HS-27A (cell line): ENCODE data around the gene CD99L2.
"Not testable (repeated sequence)": the region's sequence is repeated elsewhere in the genome, so short reads cannot be mapped to it uniquely, and the experiment has no call there.

Experiments
- DNase-seq: peaks from one replicate; pipeline ENCODE4 v3.0.0-alpha.2; 2012; ENCODE audit warnings: low read depth, missing footprints

The CD99L2 gene

GRCh38 chrX:150854856-150855255 is 43.6 kb downstream of the CD99L2 start:
- DNase-seq, result no peak

GRCh38 chrX:150849996-150850720 is 48.3 kb downstream of the CD99L2 start:
- DNase-seq, result no peak

GRCh38 chrX:150849486-150849885 is 49.0 kb downstream of the CD99L2 start:
- DNase-seq, result no peak

- DNase-seq, result no peak
Observed at GRCh38 chrX:150848914-150849365, 49.5 kb downstream of the CD99L2 start.

- DNase-seq, result no peak
Observed at GRCh38 chrX:150847088-150847487, 51.4 kb downstream of the CD99L2 start.

- no peak for DNase-seq
Observed at GRCh38 chrX:150846130-150846529, 52.3 kb downstream of the CD99L2 start.

- no peak for DNase-seq
Observed at GRCh38 chrX:150845091-150845490, 53.4 kb downstream of the CD99L2 start.

GRCh38 chrX:150844016-150844415 is 54.5 kb downstream of the CD99L2 start:
- DNase-seq, result no peak

GRCh38 chrX:150842198-150842685 is 56.2 kb downstream of the CD99L2 start:
- no peak for DNase-seq

GRCh38 chrX:150841456-150842197 is 56.8 kb downstream of the CD99L2 start:
- no peak for DNase-seq

- no peak for DNase-seq
Observed at GRCh38 chrX:150837845-150838244, 60.6 kb downstream of the CD99L2 start.

- no peak for DNase-seq
Observed at GRCh38 chrX:150834695-150835094, 63.8 kb downstream of the CD99L2 start.

GRCh38 chrX:150833454-150834056 is 64.9 kb downstream of the CD99L2 start:
- no peak for DNase-seq

- no peak for DNase-seq
Observed at GRCh38 chrX:150831863-150832262, 66.6 kb downstream of the CD99L2 start.

GRCh38 chrX:150828785-150829184 is 69.7 kb downstream of the CD99L2 start:
- DNase-seq, result no peak

GRCh38 chrX:150824352-150824751 is 74.1 kb downstream of the CD99L2 start:
- not testable (repeated sequence) for DNase-seq

- not testable (repeated sequence) for DNase-seq
Observed at GRCh38 chrX:150823826-150824225, 74.6 kb downstream of the CD99L2 start.

- no peak for DNase-seq
Observed at GRCh38 chrX:150821971-150822370, 76.5 kb downstream of the CD99L2 start.

- no peak for DNase-seq
Observed at GRCh38 chrX:150813922-150814321, 84.5 kb downstream of the CD99L2 start.

GRCh38 chrX:150806827-150807226 is 91.6 kb downstream of the CD99L2 start:
- DNase-seq, result no peak

GRCh38 chrX:150805736-150806135 is 92.7 kb downstream of the CD99L2 start:
- DNase-seq, result no peak

GRCh38 chrX:150792949-150793527 is 105.4 kb downstream of the CD99L2 start:
- no peak for DNase-seq
